IPS-18c (cell line): ENCODE data around the gene CBX2.
"Not testable (repeated sequence)": the region's sequence is repeated elsewhere in the genome, so short reads cannot be mapped to it uniquely, and the experiment has no call there.

Experiments
- H3K4me3 ChIP-seq: 2 replicates; pipeline ENCODE4 v1.7.0; 2013; ENCODE audit warnings: low read depth, mild to moderate bottlenecking, low read length, moderate library complexity; ENCODE audit not compliant: insufficient read depth
- H3K9me3 ChIP-seq: one replicate; pipeline ENCODE4 v1.6.1; 2013; ENCODE audit warnings: mild to moderate bottlenecking, low read length, moderate library complexity; ENCODE audit not compliant: control insufficient read depth, insufficient read depth

The CBX2 gene

DNA sequence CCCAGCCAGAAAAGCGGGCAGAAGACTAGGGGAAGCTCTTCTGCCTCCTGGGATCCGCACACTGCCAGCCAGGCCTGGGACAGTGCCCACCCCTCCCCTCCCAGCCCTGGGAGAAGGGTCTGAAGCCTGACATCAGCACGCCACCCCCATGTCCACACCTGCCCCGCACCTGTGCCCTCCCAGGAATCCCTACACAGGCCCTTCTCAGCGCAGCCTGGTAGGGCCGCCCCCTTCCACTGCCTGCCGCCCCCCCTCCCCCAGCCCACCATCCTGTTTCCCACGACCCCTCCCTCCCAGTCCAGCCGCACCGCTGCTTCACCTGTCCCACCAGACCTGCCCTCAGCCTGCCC, 36.6 kb upstream of the CBX2 start:
- peak overlapping the region; percentile 64 for H3K4me3 ChIP-seq

DNA sequence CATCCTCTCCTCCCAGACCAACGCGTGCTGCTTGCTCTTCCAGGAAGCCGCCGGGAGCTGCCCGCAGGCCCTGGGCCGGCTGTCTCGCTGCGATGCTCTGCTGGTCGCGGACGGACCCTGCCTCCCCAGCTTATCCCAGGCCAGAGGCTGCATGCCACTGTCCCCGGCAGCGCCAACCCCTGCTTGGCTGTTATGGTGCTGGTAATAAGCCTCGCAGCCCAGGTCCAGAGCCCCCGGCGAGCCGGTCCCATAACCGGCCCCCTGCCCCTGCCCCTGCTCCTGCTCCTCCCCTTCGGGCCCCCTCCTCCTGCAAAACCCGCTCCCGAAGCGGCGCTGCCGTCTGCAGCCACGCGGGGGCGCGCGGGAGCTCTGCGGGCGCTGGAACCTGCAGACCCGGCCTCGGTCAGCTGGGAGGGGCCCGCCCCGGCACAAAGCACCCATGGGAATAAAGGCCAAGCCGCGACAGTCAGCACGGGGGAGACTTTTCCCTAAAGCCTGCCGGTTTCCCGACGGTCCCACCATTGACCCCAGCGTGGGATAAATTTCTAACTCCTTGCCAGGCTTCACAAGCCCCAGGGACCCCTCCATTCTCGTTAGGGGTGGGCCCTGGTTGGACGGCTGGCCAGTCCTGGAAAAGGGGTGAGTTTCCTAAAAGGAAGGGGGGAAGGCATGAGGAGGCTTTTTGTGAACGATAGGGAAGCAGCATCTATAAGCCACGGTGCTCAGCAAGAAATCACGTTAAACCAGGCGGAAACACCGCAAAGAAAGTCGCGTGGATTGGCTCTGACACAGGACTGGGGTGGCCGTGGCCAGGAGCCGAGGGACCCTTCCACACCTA, 36.0 kb upstream of the CBX2 start:
- Histone ChIP-seq H3K4me3 (peak overlapping the region; percentile 64), H3K9me3 (no peaks in the 10 kb centered on the region)

More for the DNA sequence above, 36.6 kb upstream of the CBX2 start:
- no peaks in the 10 kb centered on the region for H3K9me3 ChIP-seq

DNA sequence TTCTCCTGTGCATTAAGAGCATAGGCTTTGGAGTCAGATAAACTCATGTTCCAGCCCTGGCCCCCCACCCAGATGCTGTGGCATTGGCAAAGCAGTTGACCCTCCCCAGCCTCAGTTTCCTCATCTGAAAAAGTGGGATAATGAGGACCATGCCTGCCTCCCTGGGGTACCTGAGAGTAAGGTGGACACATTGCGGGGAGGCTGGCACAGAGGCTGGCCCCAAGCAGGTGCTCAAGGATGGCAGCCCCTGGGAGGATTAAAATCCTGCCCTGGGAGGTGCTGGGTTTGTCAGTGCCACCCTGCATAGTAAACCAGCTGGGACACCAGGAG, 35.4 kb upstream of the CBX2 start:
- no peak overlapping the region for H3K4me3 ChIP-seq
- no peaks in the 10 kb centered on the region for H3K9me3 ChIP-seq

DNA sequence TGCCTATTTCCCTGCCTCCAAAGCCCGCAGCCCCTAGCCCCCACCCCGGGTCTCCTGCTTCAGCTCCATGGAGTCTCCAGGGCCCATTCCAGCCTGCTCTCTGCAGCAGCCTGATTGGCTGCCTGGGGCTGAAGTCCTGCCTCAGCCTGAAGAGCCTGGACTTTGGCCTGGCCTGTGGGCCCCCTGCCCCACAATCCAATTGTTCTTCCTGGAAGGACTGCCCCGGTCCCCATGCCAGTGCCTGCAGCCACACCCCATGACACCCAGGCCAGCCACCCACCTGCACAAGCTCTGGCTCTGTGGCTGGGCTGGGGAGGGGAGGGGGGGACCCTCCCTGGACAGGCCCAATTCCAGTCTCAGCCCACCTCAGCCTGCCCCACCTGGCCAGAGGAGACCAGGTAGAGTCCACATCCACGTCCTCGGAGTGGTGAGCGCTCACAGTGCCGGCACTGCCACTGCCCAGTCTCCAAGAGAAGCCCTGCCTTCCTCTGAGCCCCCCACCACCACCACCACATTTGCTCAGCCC, 34.9 kb upstream of the CBX2 start:
- H3K9me3 ChIP-seq: no peaks in the 10 kb centered on the region
- H3K4me3 ChIP-seq: no peak overlapping the region

DNA sequence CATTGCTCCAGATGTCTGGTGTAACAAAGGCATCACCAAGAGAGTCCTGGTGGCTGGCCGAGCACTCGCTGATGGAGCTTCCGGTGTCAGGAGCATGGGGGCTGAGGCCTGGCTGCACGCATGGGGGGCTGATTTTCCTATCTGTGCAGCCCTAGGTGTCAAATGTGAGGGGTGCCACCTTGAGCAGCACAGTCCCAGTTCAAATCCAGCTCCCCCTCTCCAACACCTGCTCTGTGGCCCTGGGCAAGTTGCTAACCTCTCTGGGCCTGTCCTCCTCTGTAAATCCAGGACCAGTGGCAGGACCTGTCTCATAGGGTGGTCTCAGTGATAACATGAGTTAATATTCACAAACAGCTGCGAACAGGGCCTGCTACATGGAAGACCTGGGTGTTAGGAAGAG, 34.3 kb upstream of the CBX2 start:
- Histone ChIP-seq H3K9me3 (no peaks in the 10 kb centered on the region), H3K4me3 (no peak overlapping the region)

DNA sequence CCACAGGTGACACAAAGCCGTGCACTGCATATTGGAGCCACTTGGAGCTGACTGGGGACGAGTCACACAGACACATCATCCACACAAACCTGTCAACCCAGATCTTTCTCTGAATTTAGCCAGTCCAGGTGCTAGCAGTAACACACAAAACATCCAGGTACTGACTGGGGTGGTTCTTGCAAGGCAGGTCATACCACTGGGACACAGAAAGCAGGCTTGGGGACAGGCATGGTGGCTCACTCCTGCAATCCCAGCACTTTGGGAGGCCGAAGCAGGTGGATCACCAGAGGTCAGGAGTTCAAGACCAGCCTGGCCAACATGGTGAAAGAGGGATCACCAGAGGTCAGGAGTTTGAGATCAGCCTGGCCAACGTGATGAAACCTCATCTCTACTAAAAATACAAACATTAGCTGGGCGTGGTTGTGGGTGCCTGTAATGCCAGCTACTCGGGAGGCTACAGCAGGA, 32.3 kb upstream of the CBX2 start:
- H3K9me3 ChIP-seq: no peaks in the 10 kb centered on the region
- no peak overlapping the region for H3K4me3 ChIP-seq

DNA sequence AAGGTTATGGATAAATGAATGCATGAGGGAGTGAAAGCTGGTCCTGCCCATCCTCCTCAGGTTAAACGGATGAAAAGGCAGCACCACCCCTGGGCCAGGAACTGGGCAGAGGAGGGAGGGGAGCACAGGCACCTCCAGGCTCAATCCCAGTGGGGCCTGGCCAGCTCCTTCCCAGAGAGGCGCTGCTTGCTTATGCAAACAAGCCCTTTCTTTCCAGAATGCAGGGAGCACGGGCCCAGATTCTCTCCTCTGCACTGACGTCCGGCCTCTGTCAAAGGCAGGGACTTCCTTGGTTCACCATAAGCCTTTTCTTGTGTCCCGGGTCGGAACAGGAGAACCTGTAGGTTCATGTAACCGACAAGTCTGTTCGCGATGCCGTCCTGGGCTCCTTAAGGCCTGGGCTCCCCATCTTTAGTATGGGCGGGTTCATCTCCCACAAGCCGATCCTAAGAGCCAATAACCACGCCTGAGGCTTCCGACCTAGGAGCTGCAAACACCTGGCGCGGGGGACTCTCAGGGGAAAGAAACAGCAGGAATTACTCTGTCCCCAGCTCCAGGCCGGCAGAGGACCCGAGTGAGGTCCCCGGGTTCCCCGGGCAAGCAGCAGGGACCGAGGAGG, 30.9 kb upstream of the CBX2 start:
- Histone ChIP-seq H3K4me3 (no peak overlapping the region; the same call in 1 of the 2 replicates), H3K9me3 (no peaks in the 10 kb centered on the region)

DNA sequence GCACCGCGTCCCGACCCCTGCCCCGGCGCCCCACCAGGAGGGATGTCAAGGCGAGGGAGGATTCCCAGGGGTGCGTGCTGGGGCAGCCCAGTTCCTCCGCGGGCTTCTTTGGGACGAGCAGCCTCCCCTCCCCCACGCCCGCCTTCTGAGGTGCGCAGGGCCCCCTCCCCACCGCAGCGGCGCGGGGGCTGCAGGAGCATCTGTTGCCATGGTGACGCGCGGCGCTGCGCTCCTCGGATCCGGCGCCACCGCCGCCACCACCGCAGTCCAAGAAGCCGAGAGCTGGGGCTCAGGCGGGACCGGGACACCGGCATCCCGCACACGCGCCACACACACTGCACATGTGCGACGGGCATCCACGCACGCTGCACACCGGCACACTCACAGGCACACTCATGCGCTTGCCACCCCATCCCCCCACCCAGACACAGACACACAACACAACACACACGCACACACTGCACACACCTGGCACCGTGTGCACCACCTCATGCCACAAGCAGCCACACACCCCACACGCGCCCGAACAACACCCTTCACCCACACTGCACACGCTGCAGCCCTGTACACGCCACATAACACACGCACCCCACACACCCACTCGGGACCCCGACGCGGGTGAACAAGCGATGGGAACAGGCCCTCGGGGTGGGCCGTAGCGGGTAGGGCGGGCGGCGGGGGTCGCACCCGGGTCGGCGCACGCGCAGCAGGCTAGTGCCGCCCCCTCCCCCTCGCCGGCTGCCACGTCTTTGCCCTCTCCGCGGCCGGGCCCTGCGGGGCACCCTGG, 30.2 kb upstream of the CBX2 start:
- peak overlapping the region; percentile 44 for H3K4me3 ChIP-seq
- no peaks in the 10 kb centered on the region for H3K9me3 ChIP-seq

DNA sequence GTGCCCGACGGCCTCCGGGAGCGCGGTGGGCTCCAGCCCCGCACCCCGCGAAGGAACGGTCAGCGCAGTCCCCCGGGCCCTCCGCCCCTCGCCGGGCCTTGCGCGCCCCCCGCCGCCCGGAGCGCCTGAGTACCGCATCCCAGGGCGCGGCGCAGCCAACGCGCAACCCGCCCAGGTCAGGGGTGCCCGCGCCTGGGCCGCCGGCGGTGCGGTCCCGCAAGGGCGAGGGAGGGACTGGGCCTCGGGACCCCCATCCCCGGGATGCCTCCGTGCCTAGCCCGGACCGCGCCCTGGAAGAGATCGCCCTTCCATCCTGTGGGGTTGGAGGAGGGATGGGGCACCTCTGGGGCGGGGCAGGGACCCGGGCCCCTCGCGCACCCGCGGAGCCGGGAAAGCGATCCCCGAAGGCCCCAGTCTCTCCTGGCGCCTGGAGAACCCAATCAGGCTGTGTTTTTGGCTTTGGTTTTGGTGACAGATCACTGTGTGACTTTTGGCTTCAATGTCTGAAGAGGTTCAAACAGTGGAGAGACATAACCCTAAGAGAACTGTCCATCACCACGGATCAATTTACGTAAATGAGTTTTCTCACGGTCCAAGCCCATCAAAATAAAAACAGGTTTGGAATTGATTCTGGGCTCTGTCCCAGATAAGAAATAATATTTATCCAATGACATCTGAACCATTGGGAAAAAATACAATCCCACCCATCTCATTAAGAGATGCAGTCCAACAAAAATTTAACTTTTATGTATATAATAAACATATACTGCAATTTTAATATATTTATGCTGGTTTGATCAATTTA, 29.5 kb upstream of the CBX2 start:
- Histone ChIP-seq H3K9me3 (no peaks in the 10 kb centered on the region), H3K4me3 (peak overlapping the region; percentile 44; the same call in 1 of the 2 replicates)

DNA sequence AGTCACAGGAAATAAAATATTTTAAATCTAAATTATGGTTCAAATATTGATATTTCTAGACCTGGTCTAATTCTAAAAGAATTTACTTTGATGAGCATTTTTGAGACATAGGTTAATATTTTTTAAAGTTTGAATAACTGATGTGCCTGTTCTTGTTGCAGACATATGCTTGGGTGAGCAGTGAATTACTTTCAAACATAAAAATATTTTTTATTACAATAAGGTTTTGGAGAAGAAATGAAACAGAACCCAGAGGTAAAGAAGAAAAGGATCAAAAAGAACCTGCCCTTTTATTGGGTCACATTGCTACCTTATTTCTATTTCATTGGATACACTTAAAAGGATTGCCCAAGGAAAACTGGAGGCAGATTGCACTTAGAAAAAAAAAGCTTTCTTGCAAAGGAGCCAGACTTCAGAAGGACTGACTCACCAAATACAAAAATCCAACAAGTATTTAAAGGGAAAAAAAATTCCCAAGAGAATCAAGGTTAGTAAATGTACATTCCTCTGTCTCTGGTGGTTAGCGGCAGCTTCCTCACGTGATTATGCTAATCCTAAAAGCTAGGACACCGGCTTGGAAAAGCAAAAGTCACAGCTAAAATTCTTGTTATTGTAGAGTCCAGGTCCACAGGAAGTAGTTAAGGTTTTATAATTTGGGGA, 28.7 kb upstream of the CBX2 start:
- Histone ChIP-seq H3K9me3 (no peaks in the 10 kb centered on the region), H3K4me3 (no peak overlapping the region)

DNA sequence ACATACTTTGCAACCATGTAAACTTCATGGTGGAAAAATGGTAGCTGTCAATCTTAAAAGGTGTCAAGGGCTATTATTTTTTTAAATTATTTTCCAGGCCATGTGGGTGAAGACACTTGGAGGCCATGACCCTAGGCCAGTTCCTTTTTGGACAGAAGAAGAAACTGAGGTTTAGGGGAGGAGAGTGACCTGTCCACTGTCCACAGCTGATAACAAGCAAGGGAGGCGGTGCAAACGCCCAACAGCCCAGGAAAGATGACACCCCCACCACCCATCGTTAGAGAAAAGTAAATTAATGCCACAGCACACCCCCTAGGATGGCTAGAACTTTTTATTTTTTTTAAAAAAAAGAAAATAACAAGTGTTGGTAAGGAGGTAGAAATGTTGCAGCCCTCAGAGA, 28.0 kb upstream of the CBX2 start:
- H3K9me3 ChIP-seq: no peaks in the 10 kb centered on the region
- no peak overlapping the region for H3K4me3 ChIP-seq

DNA sequence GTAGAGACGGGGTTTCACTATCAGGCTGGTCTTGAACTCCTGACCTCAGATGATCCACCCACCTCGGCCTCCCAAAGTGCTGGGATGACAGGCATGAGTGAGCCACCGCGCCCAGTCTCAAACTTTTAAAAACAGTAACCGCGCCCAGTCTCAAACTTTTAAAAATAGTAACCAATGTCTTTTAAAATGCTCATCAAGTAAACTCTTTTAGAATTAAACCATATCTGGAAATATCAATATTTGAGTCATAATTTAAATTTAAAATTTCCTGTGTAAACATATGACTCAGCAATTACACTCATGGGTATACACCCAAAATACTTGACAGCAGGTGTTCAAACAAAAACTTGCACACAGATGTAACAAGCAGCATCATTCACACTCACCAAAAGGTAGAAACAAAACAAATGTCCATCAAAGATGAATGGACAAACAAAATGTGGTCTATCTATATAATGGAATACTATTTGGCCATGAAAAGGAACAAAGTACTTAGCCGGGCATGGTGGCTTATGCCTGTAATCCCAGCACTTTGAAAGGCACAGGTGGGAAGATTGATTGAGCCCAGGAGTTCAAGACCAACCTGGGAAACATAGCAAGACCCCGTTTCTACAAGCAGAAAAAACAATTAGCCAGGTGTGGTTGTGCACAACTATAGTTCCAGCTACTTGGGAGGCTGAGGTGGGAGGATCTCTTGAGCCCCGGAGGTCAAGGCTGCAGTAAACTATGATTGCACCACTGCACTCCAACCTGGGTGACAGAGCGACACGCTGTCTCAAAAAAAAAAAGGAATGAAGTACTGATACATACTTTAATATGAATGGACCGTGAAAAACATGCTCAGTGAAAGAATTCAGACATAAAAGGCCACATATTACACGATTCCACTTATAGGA, 27.1 kb upstream of the CBX2 start:
- H3K9me3 ChIP-seq: no peaks in the 10 kb centered on the region
- H3K4me3 ChIP-seq: no peak overlapping the region

DNA sequence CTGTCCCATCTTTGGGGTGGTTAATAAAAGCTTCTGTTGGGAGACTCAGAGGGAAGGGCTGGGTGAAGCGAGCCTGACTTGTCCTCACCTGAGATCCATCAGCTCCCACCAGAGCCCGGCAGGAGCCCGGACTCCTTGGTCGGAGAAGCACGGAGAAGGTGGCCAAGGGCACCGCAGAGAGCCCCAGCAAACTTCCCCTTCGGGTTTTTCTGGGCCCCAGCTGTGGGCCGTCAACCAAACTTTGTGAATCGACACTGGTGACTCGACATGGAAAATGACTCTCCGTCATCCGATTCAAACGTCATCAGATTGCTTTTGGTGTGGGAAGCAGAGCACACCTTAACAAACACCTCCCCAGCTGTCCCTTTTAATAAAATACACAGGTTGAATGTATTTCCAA, 25.8 kb upstream of the CBX2 start:
- Histone ChIP-seq H3K9me3 (no peaks in the 10 kb centered on the region), H3K4me3 (no peak overlapping the region)

DNA sequence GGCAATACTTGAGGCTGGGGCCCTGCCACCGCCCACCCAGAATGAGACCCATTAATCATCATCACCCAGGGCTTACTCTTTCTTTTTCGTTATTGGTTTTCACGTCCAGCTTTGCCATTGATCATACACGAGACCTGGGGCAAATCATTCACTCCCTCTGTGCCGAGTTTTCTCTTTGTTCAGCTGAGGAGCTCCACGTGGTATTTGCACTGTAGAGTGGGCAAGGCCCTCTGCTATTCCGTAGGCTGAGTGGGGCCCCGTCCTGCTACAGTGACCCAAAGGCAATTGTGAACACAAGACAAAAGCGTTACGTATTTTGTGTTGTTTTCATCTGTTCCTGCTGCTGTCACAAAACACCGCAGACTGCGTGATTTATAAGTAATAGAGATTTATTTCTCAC, 23.6 kb upstream of the CBX2 start:
- no peaks in the 10 kb centered on the region for H3K9me3 ChIP-seq
- H3K4me3 ChIP-seq: no peak overlapping the region

DNA sequence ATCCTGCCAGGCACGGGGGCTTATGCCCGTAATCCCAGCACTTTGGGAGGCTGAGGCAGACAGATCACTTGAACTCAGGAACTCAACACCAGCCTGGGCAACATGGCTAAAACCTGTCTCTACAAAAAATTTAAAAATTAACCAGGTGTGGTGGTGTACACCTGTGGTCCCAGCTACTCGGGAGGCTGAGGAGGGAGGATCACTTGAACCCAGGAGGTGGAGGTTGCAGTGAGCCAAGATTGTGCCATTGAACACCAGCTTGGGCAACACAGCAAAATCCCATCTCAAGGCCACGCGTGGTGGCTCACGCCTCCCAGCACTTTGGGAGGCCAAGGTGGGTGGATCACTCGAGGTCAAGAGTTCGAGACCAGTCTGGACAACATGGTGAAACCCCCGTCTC, 23.0 kb upstream of the CBX2 start:
- H3K9me3 ChIP-seq, H3K4me3 ChIP-seq: not testable (repeated sequence)

DNA sequence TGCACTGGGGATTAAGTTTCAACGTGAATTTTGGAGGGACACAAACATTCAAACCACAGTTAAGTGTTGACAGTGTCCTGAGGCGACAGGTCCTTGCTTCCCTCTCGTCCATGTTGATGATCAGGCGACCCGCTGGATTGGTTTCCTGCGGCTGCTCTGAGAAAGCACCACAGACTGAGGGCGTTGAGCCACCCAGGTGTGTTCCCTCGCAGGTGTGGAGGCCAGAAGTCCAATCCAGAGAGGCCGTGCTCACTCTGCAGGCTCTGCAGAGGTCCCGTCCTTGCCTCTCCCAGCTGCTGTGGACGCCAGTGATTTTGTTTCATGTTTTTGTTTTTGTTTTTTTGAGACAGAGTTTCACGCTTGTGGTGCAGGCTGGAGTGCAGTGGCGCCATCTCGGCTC, 22.4 kb upstream of the CBX2 start:
- Histone ChIP-seq H3K9me3 (no peaks in the 10 kb centered on the region), H3K4me3 (no peak overlapping the region)
